SW 1271 (cell line): ENCODE results near the gene GNRH2.
"Not testable (repeated sequence)": the region's sequence is repeated elsewhere in the genome, so short reads cannot be mapped to it uniquely, and the experiment has no call there.

Experiments used
- DNase-seq, 2 experiments: peaks; one replicate each; lab custom pipeline; 2025; lab: John Stamatoyannopoulos, UW

The GNRH2 gene

DNA sequence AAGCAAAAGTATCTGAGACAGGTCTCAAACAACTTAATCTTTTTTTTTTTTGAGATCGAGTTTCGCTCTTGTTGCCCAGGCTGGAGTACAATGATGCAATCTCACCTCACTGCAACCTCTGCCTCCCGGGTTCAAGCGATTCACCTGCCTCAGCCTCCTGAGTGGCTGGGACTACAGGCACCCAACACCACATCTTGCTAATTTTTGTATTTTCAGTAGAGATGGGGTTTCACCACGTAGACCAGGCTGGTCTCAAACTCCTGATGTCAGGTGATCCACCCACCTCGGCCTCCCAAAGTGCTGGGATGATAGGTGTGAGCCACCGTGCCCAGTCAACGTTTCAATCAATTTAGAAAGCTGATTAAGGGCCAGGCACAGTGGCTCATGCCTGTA is 29.8 kb downstream of the GNRH2 start:
- not testable (repeated sequence) for DNase-seq

DNA sequence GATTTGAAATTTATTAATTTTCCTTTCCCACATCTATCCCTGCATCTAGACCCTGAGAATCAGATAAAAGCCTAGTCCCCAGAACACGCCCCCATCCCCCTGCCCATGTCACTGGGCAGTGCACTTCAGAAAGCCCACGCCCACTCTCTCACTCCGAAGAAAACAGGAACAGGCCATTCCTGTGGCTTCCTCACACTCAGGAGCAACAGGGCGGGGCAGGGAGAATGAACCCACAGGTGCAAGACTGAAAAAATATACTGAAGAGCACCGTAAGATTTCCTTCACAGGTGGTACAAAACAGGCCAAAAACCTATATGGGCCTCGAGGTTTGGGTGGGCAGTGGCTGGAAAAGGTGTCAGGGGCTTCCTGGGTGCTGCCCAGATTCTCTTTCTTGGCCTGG is 31.4 kb downstream of the GNRH2 start:
- no peak for DNase-seq

DNA sequence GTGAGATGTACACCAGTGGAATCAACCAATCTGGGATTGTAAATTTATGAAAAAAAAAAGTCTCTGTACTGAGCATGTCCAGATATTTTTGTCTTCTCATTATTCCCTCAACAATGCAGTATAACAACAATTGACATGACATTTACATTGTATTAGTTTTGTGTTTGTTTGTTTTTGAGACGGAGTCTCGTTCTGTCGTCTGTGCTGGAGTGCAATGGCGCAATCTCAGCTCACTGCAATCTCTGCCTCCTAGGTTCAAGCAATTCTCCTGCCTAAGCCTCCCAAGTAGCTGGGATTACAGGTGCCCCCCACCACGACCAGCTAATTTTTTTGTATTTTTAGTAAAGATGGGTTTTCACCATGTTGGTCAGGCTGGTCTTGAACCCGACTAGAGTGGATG is 31.9 kb downstream of the GNRH2 start:
- not testable (repeated sequence) for DNase-seq

DNA sequence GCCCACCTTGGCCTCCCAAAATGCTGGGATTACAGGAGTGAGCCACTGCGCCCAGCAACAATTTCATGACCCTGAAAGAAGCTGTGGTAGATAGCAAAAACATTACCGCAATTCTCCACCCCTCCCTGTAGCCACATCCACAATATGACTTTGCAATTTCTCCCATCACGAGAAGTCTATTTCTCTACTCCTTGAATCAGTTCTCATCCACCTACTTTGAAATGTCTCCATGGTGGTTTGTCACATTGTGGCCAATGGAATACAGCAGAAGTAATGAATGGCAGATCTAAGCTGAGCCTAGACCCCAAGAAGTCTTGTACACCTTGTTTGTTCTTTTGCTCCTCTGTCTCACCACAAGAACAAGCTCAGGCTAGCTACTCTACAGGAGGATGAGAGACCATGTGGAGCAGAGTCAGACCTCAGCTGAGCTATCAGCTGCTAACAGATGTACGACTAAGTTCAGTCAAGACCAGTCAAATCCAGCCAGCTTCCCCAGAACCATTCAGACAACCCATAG is 34.3 kb downstream of the GNRH2 start:
- no peak for DNase-seq

DNA sequence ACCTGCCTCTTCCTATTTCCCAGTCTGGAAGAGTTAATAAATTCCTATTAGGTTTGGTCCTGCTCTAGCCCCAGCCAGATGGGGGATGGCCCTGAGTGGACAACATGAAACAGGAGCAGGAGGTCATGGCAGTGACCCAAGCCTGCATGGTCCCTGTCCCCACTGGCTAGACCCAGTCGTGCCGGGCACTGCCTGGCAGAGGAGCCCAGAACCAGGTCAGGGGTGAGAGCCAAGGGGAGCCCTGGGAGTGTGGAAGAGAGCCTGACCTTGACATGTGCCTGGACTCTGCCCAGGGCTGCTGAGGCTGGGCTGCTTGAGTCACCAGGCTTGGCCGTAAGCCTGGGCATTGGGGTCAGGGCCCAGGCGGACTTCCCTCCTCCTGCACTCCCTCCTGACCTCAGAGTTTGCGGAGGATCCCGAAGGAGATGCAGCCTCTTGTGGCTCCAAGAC is 37.5 kb downstream of the GNRH2 start:
- no peak for DNase-seq

DNA sequence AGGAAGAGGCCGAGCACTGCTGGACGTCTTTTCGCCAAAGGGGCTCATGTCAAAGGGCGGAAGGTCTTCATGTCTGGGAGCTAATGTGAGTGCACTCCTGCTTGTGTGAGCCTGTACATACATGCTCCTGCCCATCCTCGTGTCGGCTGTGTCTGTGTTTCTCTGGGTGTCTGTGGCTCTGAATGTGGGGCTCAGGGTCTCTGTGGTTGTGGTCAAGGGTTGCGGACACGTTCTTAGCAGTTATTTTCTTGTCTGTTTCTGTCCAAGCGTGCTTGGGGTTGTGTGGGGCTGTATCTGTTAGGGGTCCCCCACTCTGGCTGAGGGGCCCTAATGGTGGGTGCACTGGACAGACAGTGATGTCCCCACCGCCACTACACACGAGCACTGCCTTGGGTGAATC is 38.2 kb downstream of the GNRH2 start:
- no peak for DNase-seq

DNA sequence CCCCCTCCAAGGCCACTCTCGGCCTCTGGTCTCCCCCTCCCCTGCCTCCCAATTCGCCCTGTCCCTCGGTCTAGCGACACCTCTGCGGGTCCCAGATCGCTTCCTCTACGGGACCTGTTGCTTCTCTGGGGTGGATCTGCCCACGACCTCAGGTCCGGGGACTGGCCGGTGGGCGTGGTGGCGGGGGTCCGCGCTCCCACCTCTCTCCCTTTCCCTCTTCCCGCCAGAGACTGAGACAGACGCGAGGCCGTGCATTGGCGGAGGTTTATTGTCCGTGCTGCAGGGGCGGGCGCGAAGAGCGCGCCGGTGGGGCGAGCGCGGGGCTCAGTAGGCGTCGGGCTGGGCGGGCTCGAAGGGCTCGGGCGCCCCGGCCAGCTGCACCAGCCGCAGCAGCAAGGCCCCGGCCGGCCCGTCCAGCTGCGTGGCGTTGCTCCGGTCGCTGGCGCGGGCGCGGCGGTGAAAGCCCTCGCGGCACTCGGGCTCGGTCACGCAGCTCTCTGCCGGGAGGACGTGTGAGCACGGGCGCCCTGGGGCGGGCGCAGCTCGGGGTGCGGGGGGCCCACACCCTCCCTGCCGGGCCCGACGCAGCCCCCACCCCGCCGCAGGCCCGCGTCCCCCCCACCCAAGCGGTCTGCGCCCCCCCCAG is 39.0 kb downstream of the GNRH2 start:
- DNase-seq: no peak

DNA sequence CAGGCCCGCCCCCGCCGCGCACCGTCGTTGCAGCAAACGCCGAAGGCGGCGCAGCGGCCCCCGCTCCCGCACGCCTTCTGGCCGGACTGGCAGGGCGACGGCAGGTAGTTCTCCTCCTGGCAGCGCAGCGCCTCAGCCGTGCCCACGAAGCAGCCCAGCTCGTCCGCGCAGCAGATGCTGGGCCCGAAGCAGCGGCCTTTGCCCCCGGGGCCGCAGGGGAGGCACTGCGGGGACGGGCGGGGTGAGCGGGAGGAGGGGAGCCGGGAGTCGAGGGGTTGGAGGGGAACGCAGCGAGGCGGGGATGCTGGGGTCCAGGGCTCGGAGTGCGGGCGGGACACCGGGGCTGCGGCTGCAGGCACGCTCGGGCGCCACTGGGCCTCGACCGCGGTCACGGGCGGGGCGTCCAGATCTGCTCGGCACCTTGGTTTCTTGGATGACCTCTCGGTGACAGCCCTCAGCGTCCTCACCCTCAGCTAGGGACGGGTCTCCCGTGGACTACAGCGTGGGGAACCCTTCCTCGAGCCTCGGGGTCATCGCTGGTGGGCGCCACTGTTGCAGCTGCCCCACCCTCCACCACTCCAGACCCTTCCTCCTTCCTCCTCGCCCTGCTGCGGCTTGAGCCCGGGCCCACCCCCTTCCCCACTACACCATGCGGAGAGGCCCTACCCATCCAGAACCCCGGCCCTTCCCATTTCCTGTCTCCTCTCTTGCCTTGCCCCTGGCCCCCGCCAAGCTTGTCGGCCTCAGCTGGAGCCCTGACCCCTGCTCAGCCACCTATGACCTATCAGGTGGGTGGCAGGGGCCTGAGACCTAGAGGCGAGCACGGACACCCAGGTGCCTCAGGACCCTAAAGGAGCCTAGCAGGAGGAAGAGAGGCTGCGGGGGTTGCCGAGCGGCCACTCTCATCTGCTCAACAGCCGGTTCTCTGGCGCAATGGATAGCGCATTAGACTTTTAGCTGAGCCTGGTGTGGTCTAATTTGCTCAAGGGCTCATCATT is 39.8 kb downstream of the GNRH2 start:
- DNase-seq: no peak

DNA sequence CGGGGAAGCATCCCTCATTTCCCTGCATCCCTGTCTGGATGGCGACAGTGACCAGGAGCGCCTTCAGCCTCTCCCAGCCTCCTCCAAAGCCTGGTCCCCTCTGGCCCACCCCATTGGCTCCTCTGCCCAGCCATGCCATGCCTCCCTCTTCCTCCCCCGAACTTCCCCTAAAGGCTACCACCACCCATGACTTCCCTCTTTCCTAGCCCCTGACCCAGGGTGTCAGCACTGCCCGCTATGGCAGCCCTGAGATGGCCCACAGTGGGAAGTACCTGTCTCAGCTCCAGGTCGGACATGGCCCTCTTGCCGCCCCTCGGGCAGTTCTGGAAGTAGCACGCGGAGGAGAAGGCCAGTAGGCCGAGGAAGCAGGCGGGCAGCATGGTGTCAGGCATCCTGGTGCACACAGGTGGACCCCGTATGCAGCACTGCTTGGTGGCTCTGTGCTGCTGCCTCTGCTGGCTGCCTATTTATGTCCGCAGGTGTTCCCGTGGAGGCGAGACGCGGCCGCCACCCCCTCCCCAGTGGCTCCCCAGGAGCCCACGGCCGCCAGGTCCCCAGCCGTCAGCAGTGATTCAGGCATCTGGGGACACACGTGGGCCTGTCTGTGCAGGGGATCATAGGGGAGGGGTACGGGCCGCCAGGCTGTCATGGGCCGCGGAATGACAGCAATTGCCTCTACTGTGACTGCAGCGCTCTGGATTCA is 41.0 kb downstream of the GNRH2 start, which contains the start of gene AVP:
AVP (minus strand) TSS at position 442 of the 703 bp plus-strand sequence; CDS start at position 392, 50 bp downstream.
- DNase-seq: no peak

DNA sequence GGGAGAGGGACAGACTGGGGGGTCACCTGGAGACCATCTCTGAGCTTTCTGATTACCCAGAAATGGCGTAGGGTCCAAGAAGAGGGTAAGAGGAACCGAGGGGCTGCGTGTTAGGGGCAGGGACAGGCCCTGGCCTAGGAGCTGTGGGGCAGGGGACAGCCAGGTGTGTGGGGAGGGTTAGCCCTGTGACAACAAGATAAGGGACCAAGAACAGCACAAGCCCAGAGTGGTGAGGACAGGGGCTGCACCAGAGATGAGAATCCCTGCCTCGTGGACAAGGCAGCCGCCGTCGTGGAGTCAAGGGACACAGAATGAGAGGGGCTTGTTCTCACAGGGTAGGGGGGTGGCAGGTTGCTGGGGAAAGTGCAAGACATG is 41.6 kb downstream of the GNRH2 start:
- no peak for DNase-seq

DNA sequence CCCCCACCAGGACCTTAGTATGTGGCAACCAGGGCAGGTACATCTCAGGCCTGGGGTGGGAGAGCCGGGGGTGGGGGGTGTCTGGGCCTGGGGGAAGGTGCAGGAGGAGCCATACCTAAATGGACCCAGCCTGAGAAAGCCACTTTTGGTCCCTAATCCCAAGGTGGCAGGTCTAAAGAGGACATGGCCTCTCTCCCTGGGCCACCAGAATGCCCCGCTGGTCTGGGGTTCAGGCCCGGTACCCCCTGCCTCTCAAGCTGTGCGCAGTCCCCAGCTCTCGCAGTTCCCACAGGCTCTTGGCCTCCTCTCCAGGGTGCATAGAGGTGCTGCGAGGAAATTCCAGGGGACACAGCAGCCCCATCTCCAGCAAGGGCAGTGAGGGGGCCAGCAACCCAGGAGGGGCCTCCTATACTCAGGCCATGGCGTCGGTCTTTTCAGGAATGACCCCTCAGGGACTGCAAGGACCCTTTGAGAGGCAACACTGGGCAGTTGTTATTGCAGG is 42.2 kb downstream of the GNRH2 start:
- no peak for DNase-seq

DNA sequence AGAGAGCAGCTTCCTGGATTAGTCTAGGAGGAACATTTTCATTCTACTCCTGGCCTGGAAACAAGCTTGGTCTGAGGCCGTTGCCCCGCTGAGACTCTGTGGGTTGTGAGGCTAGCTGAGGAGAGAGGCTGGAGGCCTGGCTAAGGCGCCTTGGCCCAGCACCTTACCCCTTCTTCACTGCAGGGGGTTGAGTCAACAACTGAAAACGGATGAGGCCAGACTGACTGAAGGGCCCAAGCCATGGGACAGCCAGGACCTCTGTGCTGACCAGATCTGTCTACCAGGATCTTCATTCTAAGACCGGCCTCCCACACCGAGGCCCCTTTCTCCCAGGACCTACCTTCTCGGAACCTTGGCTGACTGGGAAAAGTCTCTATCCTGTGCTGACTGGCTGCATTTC is 44.6 kb downstream of the GNRH2 start:
- no peak for DNase-seq

DNA sequence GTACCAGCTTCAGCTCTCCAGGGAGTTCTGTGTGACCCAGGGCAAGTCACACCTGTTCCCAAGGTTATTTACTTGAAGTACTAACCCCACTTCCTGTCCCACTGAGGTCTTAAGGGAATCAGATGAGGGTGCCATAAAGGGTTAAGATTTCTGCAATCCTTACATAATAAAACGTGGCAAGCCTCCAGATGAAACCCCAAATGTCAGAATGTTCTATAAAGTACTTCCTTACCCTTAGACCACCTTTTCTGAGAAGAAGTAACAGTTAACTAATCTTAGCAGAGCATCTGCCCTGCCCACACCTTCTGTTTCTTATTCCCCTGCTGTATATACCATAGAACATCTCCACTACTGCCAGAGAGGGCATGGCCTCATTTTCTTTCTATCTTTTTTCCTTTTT is 47.1 kb downstream of the GNRH2 start:
- DNase-seq: no peak

DNA sequence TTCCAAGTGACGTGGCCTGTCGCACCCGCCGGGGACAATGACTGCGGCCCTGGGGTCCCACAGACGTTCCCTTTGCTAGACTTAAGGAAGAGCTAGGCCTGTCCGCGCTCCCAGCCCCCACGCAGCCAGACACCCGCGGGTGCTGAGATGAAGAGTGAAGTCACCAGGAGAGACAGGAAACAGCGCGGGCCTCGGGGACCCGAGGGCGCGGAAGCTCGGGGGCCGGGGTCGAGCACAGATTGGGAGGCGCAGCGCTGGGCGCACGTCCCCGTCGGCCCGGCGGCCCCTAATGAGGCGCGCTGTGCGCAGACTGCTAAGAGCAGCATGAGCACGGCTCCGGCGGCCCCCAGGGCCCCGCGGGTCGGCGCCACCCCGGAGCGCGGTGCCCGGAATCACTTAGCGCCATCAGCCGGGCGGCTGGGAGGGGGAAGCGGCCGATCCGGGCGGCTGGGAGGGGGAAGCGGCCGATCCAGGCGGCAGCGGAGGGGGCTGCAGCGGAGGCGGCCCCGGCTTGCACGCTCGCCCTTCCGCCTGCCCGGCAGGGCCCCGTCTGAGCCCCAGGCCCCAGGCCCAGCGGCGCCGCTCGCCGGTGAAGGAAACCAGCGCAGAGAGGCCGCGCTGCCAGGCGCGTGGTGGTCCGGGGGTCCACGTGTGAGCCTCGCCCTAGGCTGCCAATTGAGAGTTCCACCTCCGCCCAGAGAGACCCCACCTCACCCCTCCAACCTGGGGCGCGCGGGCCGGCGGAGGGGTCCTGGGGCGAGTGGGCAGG is 49.4 kb downstream of the GNRH2 start:
- no peak for DNase-seq

DNA sequence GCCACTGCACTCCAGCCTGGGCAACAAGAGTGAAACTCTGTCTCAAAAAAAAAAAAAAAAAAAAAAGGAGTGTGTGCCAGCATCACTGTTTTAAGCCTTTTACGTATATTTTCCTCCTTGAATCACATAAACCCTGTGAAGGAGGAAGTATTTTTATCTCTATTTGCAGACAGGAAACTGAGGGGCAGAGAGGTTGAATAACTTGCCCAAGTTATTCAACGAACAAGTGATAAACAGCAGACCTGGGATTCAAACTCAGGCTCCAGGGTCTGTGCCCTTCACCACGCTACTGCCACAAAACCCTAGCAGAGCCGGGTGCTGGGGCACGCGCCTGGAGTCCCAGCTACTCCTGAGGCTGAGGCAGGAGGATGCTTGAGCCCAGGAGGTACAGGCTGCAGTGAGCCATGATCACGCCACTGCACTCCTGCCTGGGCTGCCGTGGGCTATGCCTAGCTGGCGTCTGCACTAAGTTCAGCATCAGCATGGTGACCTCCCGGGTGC is 50.5 kb downstream of the GNRH2 start:
- no peak for DNase-seq

DNA sequence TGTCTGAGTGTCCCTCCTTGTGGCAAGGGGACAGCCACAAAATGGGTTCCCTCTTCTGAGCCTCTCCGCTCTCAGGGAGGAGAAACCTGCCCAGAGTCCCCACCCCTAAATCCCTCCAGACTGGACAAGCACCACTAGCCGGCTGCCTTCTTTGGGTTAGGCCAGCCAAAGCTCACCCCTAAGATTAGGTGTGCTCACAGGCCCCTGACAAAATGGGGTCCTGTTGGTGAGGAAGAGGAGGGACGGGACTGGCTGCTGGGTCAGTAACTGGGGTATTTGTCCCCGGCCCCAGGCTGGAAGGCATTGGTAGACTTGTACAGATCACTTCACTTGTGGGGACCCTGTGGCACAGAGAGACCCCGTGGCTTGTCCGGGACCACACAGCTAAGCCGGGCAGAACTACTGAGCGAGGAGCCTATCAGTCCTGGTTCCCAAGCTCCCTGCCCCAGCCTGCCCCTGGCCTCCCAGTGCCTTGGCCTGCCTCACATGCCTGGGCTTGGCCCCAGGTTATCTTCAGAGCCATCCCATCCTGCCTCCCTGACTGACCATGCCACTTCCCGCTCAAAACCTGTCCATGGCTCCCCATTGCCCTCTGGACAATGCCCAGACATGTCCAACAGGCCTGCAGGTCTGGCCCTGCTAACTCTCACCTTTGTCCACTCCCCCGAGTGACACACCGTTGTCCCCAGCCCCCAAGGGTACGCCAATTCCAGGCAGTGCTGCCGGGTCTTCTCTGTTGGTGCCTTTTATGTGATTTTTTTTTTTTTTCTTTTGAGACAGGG is 51.6 kb downstream of the GNRH2 start:
- DNase-seq: no peak
